IMR-90 (cell line): ENCODE measurements around the gene CALML3. TPM values are rescaled to one million over a fixed set of nuclear protein-coding genes. Genes with fewer than 3 reads are reported as not detected.

ENCODE experiments used
- ATAC-seq: fragments of 200-7000 bp; cut with Tn5 transposase; 2 replicates; pipeline ENCODE4 v1.9.1; 2020; ENCODE audit warnings: low read depth, mild to moderate bottlenecking, moderate library complexity
- BruUV-seq: library from RNA; stranded (reverse); fragments of 400-500 nt; replicated peaks from 2 replicates; lab custom pipeline; 2021; lab: Mats Ljungman, UMichigan
- CTCF ChIA-PET: fragments of 300-600 bp; formaldehyde crosslinking; extraction: SDS; loops from one replicate; lab custom pipeline; 2021; ENCODE audit warnings: antibody characterized with exemption; lab: Yijun Ruan, JAX
- POLR2A ChIA-PET: fragments of 300-600 bp; sonication (Branson Sonifier 250); formaldehyde crosslinking; loops from one replicate; lab custom pipeline; 2022; ENCODE audit warnings: antibody characterized with exemption; ENCODE audit not compliant: unreplicated experiment; lab: Charles Lee
- DNase-seq: peaks from one replicate; pipeline ENCODE4 v3.0.0; 2013
- H2AFZ ChIP-seq: replicated peaks from 2 replicates; pipeline ENCODE3; 2013; ENCODE audit warnings: low read length, mild to moderate bottlenecking; ENCODE audit not compliant: poor library complexity
- H2AK5ac ChIP-seq: 2 replicates; pipeline ENCODE4 v1.6.1; 2013; ENCODE audit warnings: low read depth, low read length, inconsistent platforms
- H2AK9ac ChIP-seq: replicated peaks from 2 replicates; pipeline ENCODE3; 2013; ENCODE audit warnings: mild to moderate bottlenecking, low read depth, low read length, moderate library complexity; ENCODE audit not compliant: poor library complexity
- H2BK120ac ChIP-seq: 2 replicates; pipeline ENCODE4 v1.6.1; 2013; ENCODE audit warnings: low read depth, low read length, inconsistent platforms
- H2BK15ac ChIP-seq: 3 replicates; pipeline ENCODE4 v1.6.1; 2013; ENCODE audit warnings: low read depth, low read length, inconsistent platforms
- H2BK20ac ChIP-seq: 2 replicates; pipeline ENCODE4 v1.6.1; 2013; ENCODE audit warnings: low read depth, mild to moderate bottlenecking, inconsistent platforms, low read length, moderate library complexity
- H2BK5ac ChIP-seq: 2 replicates; pipeline ENCODE4 v1.6.1; 2013; ENCODE audit warnings: mild to moderate bottlenecking, low read depth, low read length, inconsistent platforms; ENCODE audit not compliant: poor library complexity, severe bottlenecking
- H3K14ac ChIP-seq: replicated peaks from 2 replicates; pipeline ENCODE4 v1.6.1; 2013; ENCODE audit warnings: low read depth, low read length, inconsistent platforms
- H3K18ac ChIP-seq: 2 replicates; pipeline ENCODE4 v1.6.1; 2013; ENCODE audit warnings: low read depth, low read length, control low read depth
- H3K23ac ChIP-seq: 2 replicates; pipeline ENCODE4 v1.6.1; 2013; ENCODE audit warnings: low read depth, low read length, inconsistent platforms
- H3K27ac ChIP-seq: 2 replicates; pipeline ENCODE4 v1.5.1; 2013; ENCODE audit warnings: mild to moderate bottlenecking, control low read depth, low read length; ENCODE audit not compliant: insufficient read depth
- H3K27me3 ChIP-seq: 2 replicates; pipeline ENCODE4 v1.6.1; 2013; ENCODE audit warnings: low read length; ENCODE audit not compliant: control insufficient read depth, insufficient read depth
- H3K36me3 ChIP-seq: 2 replicates; pipeline ENCODE4 v1.6.1; 2013; ENCODE audit warnings: low read length, mixed read lengths; ENCODE audit not compliant: control insufficient read depth, insufficient read depth
- H3K4ac ChIP-seq: 2 replicates; pipeline ENCODE4 v1.6.1; 2013; ENCODE audit warnings: low read depth, low read length, inconsistent platforms
- H3K4me1 ChIP-seq: 2 replicates; pipeline ENCODE4 v1.6.1; 2013; ENCODE audit warnings: low read length, mixed read lengths; ENCODE audit not compliant: control insufficient read depth, insufficient read depth
- H3K4me2 ChIP-seq: 2 replicates; pipeline ENCODE4 v1.6.1; 2013; ENCODE audit warnings: low read depth, mild to moderate bottlenecking, control low read depth, low read length, moderate library complexity
- H3K4me3 ChIP-seq: 2 replicates; pipeline ENCODE4 v1.5.1; 2013; ENCODE audit warnings: low read depth, mild to moderate bottlenecking, control low read depth, low read length, moderate library complexity; ENCODE audit not compliant: insufficient read depth
- H3K56ac ChIP-seq: 2 replicates; pipeline ENCODE4 v1.6.1; 2013; ENCODE audit warnings: low read length, inconsistent platforms; ENCODE audit not compliant: insufficient read depth; ENCODE audit errors: extremely low read depth
- H3K79me1 ChIP-seq, 2 experiments: 2 replicates each; pipeline ENCODE4 v1.6.1; 2013; ENCODE audit warnings: low read length in 2 of 2, inconsistent platforms in 1 of 2, low read depth in 1 of 2
- H3K9ac ChIP-seq: 2 replicates; pipeline ENCODE4 v1.6.1; 2013; ENCODE audit warnings: low read depth, low read length, control low read depth
- H3K9me1 ChIP-seq: 2 replicates; pipeline ENCODE4 v1.6.1; 2013; ENCODE audit warnings: low read length, inconsistent platforms; ENCODE audit not compliant: insufficient read depth
- H3K9me3 ChIP-seq: 2 replicates; pipeline ENCODE4 v1.6.1; 2013; ENCODE audit warnings: low read length; ENCODE audit not compliant: control insufficient read depth, insufficient read depth
- H4K20me1 ChIP-seq: 2 replicates; pipeline ENCODE4 v1.6.1; 2013; ENCODE audit warnings: low read length, inconsistent platforms; ENCODE audit not compliant: insufficient read depth
- H4K5ac ChIP-seq: 2 replicates; pipeline ENCODE4 v1.6.1; 2013; ENCODE audit warnings: mild to moderate bottlenecking, low read depth, low read length, control low read depth
- H4K8ac ChIP-seq, 2 experiments: 2 replicates each; pipeline ENCODE4 v1.6.1; 2013; ENCODE audit warnings: low read depth in 2 of 2, low read length in 2 of 2, control low read depth in 1 of 2, inconsistent platforms in 1 of 2
- H4K91ac ChIP-seq: 2 replicates; pipeline ENCODE4 v1.6.1; 2013; ENCODE audit warnings: low read depth, low read length, inconsistent platforms; ENCODE audit not compliant: insufficient read depth
- CEBPB ChIP-seq: IDR thresholded peaks from 2 replicates; pipeline ENCODE4 v1.6.1; 2012; ENCODE audit warnings: low read depth, low read length, improper control_type of control experiment
- CHD1 ChIP-seq: IDR thresholded peaks from 2 replicates; pipeline ENCODE4 v1.6.1; 2012; ENCODE audit warnings: low read depth, low read length, improper control_type of control experiment
- FOS ChIP-seq: fragments of 150-350 bp; IDR thresholded peaks from 2 replicates; pipeline ENCODE4 v1.6.1; 2016; ENCODE audit warnings: low read depth, low read length
- MAFK ChIP-seq: IDR thresholded peaks from 2 replicates; pipeline ENCODE4 v1.6.1; 2012; ENCODE audit warnings: low read depth, low read length, improper control_type of control experiment
- MAZ ChIP-seq: IDR thresholded peaks from 2 replicates; pipeline ENCODE4 v1.6.1; 2012; ENCODE audit warnings: low read depth, mild to moderate bottlenecking, low read length, improper control_type of control experiment, moderate library complexity, borderline replicate concordance
- MXI1 ChIP-seq: IDR thresholded peaks from 2 replicates; pipeline ENCODE4 v1.6.1; 2012; ENCODE audit warnings: low read depth, mild to moderate bottlenecking, low read length, moderate library complexity, borderline replicate concordance
- NFE2L2 ChIP-seq: fragments of 150-350 bp; IDR thresholded peaks from 2 replicates; pipeline ENCODE4 v1.6.1; 2016; ENCODE audit warnings: low read depth, mild to moderate bottlenecking, low read length
- RCOR1 ChIP-seq: IDR thresholded peaks from 2 replicates; pipeline ENCODE4 v1.6.1; 2012; ENCODE audit warnings: mild to moderate bottlenecking, low read length, improper control_type of control experiment; ENCODE audit not compliant: insufficient replicate concordance
- RFX5 ChIP-seq: IDR thresholded peaks from 2 replicates; pipeline ENCODE4 v1.8.0; 2012; ENCODE audit warnings: low read depth, mild to moderate bottlenecking, low read length, moderate library complexity
- SMC3 ChIP-seq: fragments of 150-350 bp; IDR thresholded peaks from 2 replicates; pipeline ENCODE4 v1.6.1; 2016; ENCODE audit warnings: low read depth, mild to moderate bottlenecking, antibody characterized with exemption, low read length, moderate library complexity
- WGBS, 2 experiments: methylation state at CpG; one replicate each; pipeline versions ENCODE4 v1.1.5 to v1.1.7; 2013; ENCODE audit warnings: missing lambda C conversion rate in 2 of 2; ENCODE audit not compliant: insufficient read length in 1 of 2; ENCODE audit errors: extremely low coverage in 2 of 2; 5-methylcytosine and 5-hydroxymethylcytosine counted together
- dilution Hi-C: fragments of 300-500 bp; cut with HindIII; formaldehyde crosslinking; loops from one replicate; pipeline ENCODE4 v1.14.3; 2018; ENCODE audit warnings: low sequenced_read_pairs; ENCODE audit not compliant: unreplicated experiment
- in situ Hi-C: fragments of 300-500 bp; cut with MboI; formaldehyde crosslinking; loops from 3 replicates; pipeline ENCODE4 v1.14.3; 2019; ENCODE audit warnings: low sequenced_read_pairs, inconsistent platforms, mixed read lengths
- intact Hi-C: fragments of 100-400 bp; cut with micrococcal nuclease; formaldehyde crosslinking; loops from 2 replicates; pipeline ENCODE4 v1.10.0; 2022
- polyA plus RNA-seq, 3 experiments: library from polyadenylated mRNA; depleted of rRNA; stranded (reverse); fragments of >200 nt; gene quantifications; 2 replicates each; pipeline ENCODE4 v1.2.3, GENCODE V29; 2012; ENCODE audit warnings: low replicate concordance in 1 of 3
- total RNA-seq: library from RNA; depleted of rRNA; stranded (reverse); fragments of >200 nt; gene quantifications from 2 replicates; pipeline ENCODE4 v1.2.3, GENCODE V29; 2012
- TF ChIP-seq, protein P1 (sequence below): conservative IDR thresholded peaks from 2 replicates; pipeline ENCODE4 v1.5.1; 2012; ENCODE audit warnings: mild to moderate bottlenecking, low read depth, low read length, improper control_type of control experiment
- TF ChIP-seq, protein P2 (sequence below): fragments of 150-350 bp; IDR thresholded peaks from 2 replicates; pipeline ENCODE4 v1.6.1; 2017; ENCODE audit warnings: mild to moderate bottlenecking, antibody characterized with exemption, low read length, low read depth
- TF ChIP-seq, protein P3 (sequence below): fragments of 150-350 bp; IDR thresholded peaks from 2 replicates; pipeline ENCODE4 v1.6.1; 2016; ENCODE audit warnings: low read depth, mild to moderate bottlenecking, low read length, moderate library complexity, borderline replicate concordance

The CALML3 gene
- total and polyA plus RNA-seq, 2 of the 4 experiments (the other 2 are of a cell fraction) = not detected

DNA sequence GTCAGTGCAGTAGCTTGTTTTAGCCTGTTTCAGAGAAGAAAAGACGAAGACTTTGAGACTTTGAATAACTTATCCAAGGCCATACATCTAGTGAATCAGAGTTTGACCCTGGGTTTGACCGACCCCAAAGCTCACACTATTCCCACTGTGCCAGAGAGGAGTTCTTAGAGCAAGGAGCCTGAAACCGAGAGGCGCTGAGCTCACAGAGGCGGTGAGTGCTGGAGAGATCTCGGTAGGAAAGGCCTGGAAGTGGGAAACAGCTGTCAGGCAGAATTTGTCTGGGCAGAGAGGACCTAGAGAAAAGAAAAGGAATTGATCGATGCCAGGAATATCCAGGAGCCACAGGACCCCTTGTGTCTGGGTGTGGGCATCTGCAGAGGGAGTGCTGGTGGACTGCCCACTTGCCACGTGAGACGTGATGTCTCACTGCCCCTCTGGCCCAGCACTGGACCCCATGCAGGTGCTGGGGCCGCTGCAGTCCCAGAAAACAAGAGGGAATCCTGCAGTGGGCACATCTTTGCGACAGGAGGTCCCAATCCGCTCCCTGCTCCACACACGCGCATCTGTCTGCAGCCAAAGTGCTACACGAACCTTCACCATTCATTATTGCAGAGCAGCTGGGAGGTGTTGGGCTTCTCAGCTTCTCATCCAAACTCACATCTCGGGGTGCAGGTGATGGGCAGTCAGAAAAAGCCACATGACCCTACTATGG lies 6.2 kb downstream of the CALML3 start:
- H3K79me1 ChIP-seq = no peaks in the 10 kb centered on the region
- no peak overlapping the region for H3K23ac ChIP-seq
- 74% methylated on average over 3 of the region's 16 CpGs; no CpG with 5 or more reads in 1 of the 2 experiments for WGBS, 2 experiments
- H3K4me1 ChIP-seq = peaks cover 4% of the 10 kb centered on the region; the same call in 1 of the 2 replicates
- no peak overlapping the region for H2BK120ac ChIP-seq
- H4K8ac ChIP-seq = no peak overlapping the region
- no peak overlapping the region for H2BK5ac ChIP-seq
- H4K20me1 ChIP-seq = no peaks in the 10 kb centered on the region
- H3K9me3 ChIP-seq = no peaks in the 10 kb centered on the region
- ChIA-PET CTCF (interaction anchor here (0.5 kb wide), 1 partner anchor 10 kb away, joined by 3 read pairs; no protein-coding TSS in a partner anchor), POLR2A (interaction anchor here (0.6 kb wide), 2 partner anchors 82 to 195 kb away, joined by 3 to 6 read pairs; no protein-coding TSS in a partner anchor)
- H3K27me3 ChIP-seq = peaks cover 2% of the 10 kb centered on the region; the same call in 1 of the 2 replicates
- no peak overlapping the region for H2AK9ac ChIP-seq
- H2AFZ ChIP-seq = no peak overlapping the region
- H3K4me2 ChIP-seq = no peak overlapping the region
- no peak overlapping the region for H3K18ac ChIP-seq
- no TSS peak for BruUV-seq
- no peak overlapping the region for H3K27ac ChIP-seq
- H3K14ac ChIP-seq = no peak overlapping the region
- no peak overlapping the region for H3K4ac ChIP-seq
- no peaks in the 10 kb centered on the region for H3K9me1 ChIP-seq
- DNase-seq (no peak), ATAC-seq (no peak)
- in situ Hi-C loops = no loop called here
- no peak overlapping the region for H4K91ac ChIP-seq
- TF ChIP-seq MXI1 = no peak
- TF ChIP-seq, protein P1, sequence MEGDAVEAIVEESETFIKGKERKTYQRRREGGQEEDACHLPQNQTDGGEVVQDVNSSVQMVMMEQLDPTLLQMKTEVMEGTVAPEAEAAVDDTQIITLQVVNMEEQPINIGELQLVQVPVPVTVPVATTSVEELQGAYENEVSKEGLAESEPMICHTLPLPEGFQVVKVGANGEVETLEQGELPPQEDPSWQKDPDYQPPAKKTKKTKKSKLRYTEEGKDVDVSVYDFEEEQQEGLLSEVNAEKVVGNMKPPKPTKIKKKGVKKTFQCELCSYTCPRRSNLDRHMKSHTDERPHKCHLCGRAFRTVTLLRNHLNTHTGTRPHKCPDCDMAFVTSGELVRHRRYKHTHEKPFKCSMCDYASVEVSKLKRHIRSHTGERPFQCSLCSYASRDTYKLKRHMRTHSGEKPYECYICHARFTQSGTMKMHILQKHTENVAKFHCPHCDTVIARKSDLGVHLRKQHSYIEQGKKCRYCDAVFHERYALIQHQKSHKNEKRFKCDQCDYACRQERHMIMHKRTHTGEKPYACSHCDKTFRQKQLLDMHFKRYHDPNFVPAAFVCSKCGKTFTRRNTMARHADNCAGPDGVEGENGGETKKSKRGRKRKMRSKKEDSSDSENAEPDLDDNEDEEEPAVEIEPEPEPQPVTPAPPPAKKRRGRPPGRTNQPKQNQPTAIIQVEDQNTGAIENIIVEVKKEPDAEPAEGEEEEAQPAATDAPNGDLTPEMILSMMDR = no peak
- no peak for TF ChIP-seq NFE2L2
- TF ChIP-seq SMC3 = no peak
- TF ChIP-seq FOS = no peak
- no peak for TF ChIP-seq MAZ
- no peak for TF ChIP-seq MAFK
- no peak for TF ChIP-seq CEBPB
- TF ChIP-seq, protein P2, sequence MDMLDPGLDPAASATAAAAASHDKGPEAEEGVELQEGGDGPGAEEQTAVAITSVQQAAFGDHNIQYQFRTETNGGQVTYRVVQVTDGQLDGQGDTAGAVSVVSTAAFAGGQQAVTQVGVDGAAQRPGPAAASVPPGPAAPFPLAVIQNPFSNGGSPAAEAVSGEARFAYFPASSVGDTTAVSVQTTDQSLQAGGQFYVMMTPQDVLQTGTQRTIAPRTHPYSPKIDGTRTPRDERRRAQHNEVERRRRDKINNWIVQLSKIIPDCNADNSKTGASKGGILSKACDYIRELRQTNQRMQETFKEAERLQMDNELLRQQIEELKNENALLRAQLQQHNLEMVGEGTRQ = no peak
- TF ChIP-seq, protein P3, sequence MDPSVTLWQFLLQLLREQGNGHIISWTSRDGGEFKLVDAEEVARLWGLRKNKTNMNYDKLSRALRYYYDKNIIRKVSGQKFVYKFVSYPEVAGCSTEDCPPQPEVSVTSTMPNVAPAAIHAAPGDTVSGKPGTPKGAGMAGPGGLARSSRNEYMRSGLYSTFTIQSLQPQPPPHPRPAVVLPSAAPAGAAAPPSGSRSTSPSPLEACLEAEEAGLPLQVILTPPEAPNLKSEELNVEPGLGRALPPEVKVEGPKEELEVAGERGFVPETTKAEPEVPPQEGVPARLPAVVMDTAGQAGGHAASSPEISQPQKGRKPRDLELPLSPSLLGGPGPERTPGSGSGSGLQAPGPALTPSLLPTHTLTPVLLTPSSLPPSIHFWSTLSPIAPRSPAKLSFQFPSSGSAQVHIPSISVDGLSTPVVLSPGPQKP = no peak
- no peak for TF ChIP-seq CHD1
- no peak for TF ChIP-seq RCOR1
- no peak for TF ChIP-seq RFX5
- no peak overlapping the region for H3K4me3 ChIP-seq
- H2BK15ac ChIP-seq = no peak overlapping the region
- H2AK5ac ChIP-seq = no peak overlapping the region
- dilution Hi-C loops = no loop called here
- no peak overlapping the region for H4K5ac ChIP-seq
- no peak overlapping the region for H3K9ac ChIP-seq
- no peaks in the 10 kb centered on the region for H3K36me3 ChIP-seq
- intact Hi-C loops = no loop called here
- H3K56ac ChIP-seq = no peak overlapping the region
- H2BK20ac ChIP-seq = no peak overlapping the region
